Astrocyte of the spinal cord (primary cell): ENCODE data around the gene COL23A1.

ENCODE experiments used
- DNase-seq: peaks from one replicate; pipeline ENCODE4 v3.0.0; 2011; ENCODE audit warnings: low read depth, low spot score
- H3K4me3 ChIP-seq: 2 replicates; pipeline ENCODE4 v1.5.1; 2011; ENCODE audit warnings: low read depth, mild to moderate bottlenecking, low read length, moderate library complexity
- CTCF ChIP-seq: IDR thresholded peaks from 2 replicates; pipeline ENCODE4 v1.5.1; 2012; ENCODE audit warnings: low read depth, mild to moderate bottlenecking, low read length, inconsistent platforms
- in situ Hi-C: cut with HindIII; loops from 2 replicates; pipeline ENCODE4 v1.10.0; 2017; ENCODE audit warnings: low sequenced_read_pairs

The COL23A1 gene

DNA sequence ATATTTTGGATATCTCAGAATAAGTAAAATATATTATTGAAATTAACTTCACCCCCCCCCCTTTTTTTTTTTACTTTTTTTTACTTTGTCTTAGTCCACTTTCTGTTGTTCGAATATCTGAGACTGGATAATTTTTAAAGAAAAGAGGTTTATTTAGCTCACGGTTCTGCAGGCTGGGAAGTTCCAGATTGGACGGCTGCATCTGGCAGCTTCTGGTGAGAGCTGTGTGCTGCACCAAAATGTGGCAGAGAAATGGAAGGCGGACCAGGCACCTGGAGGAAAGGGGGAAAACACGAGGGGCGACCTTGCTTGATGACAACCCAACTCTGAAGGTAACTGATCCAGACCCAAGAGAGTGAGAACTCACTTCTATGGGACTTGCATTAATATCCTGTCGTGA, 397.4 kb downstream of the COL23A1 start:
- in situ Hi-C loops = no loop called here

GRCh38 chr5:178192244-178192643, 397.9 kb downstream of the COL23A1 start:
- no peak overlapping the region for H3K4me3 ChIP-seq
- in situ Hi-C loops = no loop called here
- no peak for TF ChIP-seq CTCF
- no peak for DNase-seq

More for the DNA sequence above, 397.4 kb downstream of the COL23A1 start:
- DNase-seq = no peak
- no peak overlapping the region for H3K4me3 ChIP-seq
- no peak for TF ChIP-seq CTCF

- TF ChIP-seq CTCF = no peak
- in situ Hi-C loops = no loop called here
- DNase-seq = no peak
- no peak overlapping the region for H3K4me3 ChIP-seq
Measured at GRCh38 chr5:178191661-178192060, 398.5 kb downstream of the COL23A1 start.

DNA sequence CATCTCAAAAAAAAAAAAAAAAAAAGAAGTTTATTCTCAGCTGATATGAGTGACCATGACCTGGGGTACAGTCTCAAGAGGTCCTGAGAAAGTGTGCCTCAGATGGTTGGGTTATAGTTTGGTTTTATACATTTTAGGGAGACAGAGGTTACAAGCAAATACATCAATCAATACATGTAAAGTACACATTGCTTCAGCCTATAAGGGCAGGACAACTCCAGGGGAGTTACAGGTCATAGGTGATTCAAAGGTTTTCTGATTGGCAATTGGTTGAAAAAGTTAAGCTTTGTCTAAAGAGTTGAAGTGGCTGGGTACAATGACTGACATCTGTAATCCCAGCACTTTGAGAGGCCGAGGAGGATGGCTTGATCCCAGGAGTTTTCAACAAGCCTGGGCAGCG, 400.8 kb downstream of the COL23A1 start:
- TF ChIP-seq CTCF = no peak
- no peak overlapping the region for H3K4me3 ChIP-seq
- DNase-seq = no peak
- in situ Hi-C loops = no loop called here
